HCT116 (cell line): ENCODE measurements around the gene EPB41L4A. TPM values are rescaled to one million over a fixed set of nuclear protein-coding genes. Genes with fewer than 3 reads are reported as not detected.

ENCODE experiments used
- ATAC-seq: fragments of 200-7000 bp; cut with Tn5 transposase; 2 replicates; pipeline ENCODE4 v1.9.1; 2020; ENCODE audit warnings: mild to moderate bottlenecking, moderate library complexity
- BruUV-seq: library from RNA; stranded (reverse); fragments of 400-500 nt; replicated peaks from 2 replicates; lab custom pipeline; 2021; lab: Mats Ljungman, UMichigan
- CTCF ChIA-PET: fragments of 300-600 bp; sonication (Branson Sonifier 250); formaldehyde crosslinking; loops from one replicate; lab custom pipeline; 2021; ENCODE audit warnings: antibody characterized with exemption; lab: Charles Lee
- POLR2A ChIA-PET: fragments of 300-600, 350-600 bp; sonication (Branson Sonifier 250); formaldehyde crosslinking; loops from one replicate; lab custom pipeline; 2021; ENCODE audit warnings: antibody characterized with exemption; lab: Charles Lee
- RAD21 ChIA-PET, 2 experiments: fragments of 300-600 bp; sonication (Branson Sonifier 250); formaldehyde crosslinking; loops; one replicate each; lab custom pipeline; 2023; ENCODE audit warnings: low total read pairs in 2 of 2; ENCODE audit not compliant: uncharacterized antibody in 2 of 2, unreplicated experiment in 2 of 2, low non-redundant PET in 1 of 2; lab: Charles Lee
- DNase-seq: peaks from one replicate; pipeline ENCODE4 v3.0.0-alpha.2; 2010; ENCODE audit warnings: low read depth, low spot score
- H2AFZ ChIP-seq: fragments of 200-600 bp; shearing (Covaris generic), sonication (generic); 2 replicates; pipeline ENCODE4 v1.6.1; 2017; ENCODE audit warnings: low read depth, mixed run types, mixed read lengths, antibody characterized with exemption, low read length; ENCODE audit not compliant: poor library complexity, severe bottlenecking
- H3K27ac ChIP-seq: 2 replicates; pipeline ENCODE4 v1.5.1; 2012; ENCODE audit warnings: low read depth, low read length
- H3K27me3 ChIP-seq: fragments of 200-600 bp; sonication (generic); 2 replicates; pipeline ENCODE4 v1.6.1; 2016; ENCODE audit warnings: mixed run types, low read length, mixed read lengths; ENCODE audit not compliant: insufficient read depth
- H3K36me3 ChIP-seq, 2 experiments: fragments of 200-500 bp in 1 of 2; fragments of 200-600 bp in 1 of 2; sonication (Bioruptor generic) in 1 of 2; sonication (generic) in 1 of 2; 2 replicates each; pipeline versions ENCODE4 v1.5.1 to v1.6.1; 2014 to 2016; ENCODE audit warnings: low read length in 2 of 2, inconsistent platforms in 1 of 2, mixed read lengths in 1 of 2, mixed run types in 1 of 2; ENCODE audit not compliant: insufficient read depth in 2 of 2, control insufficient read depth in 1 of 2
- H3K4me1 ChIP-seq, 2 experiments: fragments of 200-600 bp in 1 of 2; sonication (generic) in 1 of 2; 2 replicates each; pipeline versions ENCODE4 v1.5.1 to v1.6.1; 2012 to 2017; ENCODE audit warnings: low read length in 2 of 2, inconsistent platforms in 1 of 2, mild to moderate bottlenecking in 1 of 2, mixed read lengths in 1 of 2, mixed run types in 1 of 2, moderate library complexity in 1 of 2; ENCODE audit not compliant: insufficient read depth in 2 of 2, control insufficient read depth in 1 of 2
- H3K4me2 ChIP-seq: fragments of 200-600 bp; sonication (generic); 2 replicates; pipeline ENCODE4 v1.6.1; 2017; ENCODE audit warnings: mixed run types, low read length, mixed read lengths
- H3K4me3 ChIP-seq, 2 experiments: fragments of 200-600 bp in 1 of 2; sonication (generic) in 1 of 2; replicated peaks in 1 of 2; 2 replicates each; pipeline ENCODE4 v1.5.1; 2011 to 2016; ENCODE audit warnings: low read length in 2 of 2, control low read depth in 1 of 2, low read depth in 1 of 2, mild to moderate bottlenecking in 1 of 2, mixed read lengths in 1 of 2, mixed run types in 1 of 2
- H3K79me2 ChIP-seq: fragments of 200-600 bp; sonication (generic); 2 replicates; pipeline ENCODE4 v1.6.1; 2017; ENCODE audit warnings: mild to moderate bottlenecking, mixed run types, low read length, moderate library complexity, mixed read lengths; ENCODE audit not compliant: insufficient read depth
- H3K9ac ChIP-seq: fragments of 200-600 bp; sonication (generic); 2 replicates; pipeline ENCODE4 v1.6.1; 2016; ENCODE audit warnings: low read length, mixed read lengths
- H3K9me2 ChIP-seq: fragments of 200-600 bp; sonication (generic), shearing (Covaris generic); 2 replicates; pipeline ENCODE4 v1.6.1; 2017; ENCODE audit warnings: mixed run types, mild to moderate bottlenecking, moderate library complexity; ENCODE audit not compliant: insufficient read depth
- H3K9me3 ChIP-seq, 2 experiments: fragments of 200-500 bp in 1 of 2; fragments of 200-600 bp in 1 of 2; sonication (Bioruptor generic) in 1 of 2; sonication (generic) in 1 of 2; 2 replicates each; pipeline ENCODE4 v1.6.1; 2014 to 2017; ENCODE audit warnings: low read length in 2 of 2, mixed read lengths in 2 of 2, inconsistent platforms in 1 of 2, low read depth in 1 of 2, mild to moderate bottlenecking in 1 of 2, mixed run types in 1 of 2, moderate library complexity in 1 of 2; ENCODE audit not compliant: control insufficient read depth in 1 of 2, insufficient read depth in 1 of 2
- H4K20me1 ChIP-seq: fragments of 200-600 bp; sonication (generic), shearing (Covaris generic); 2 replicates; pipeline ENCODE4 v1.6.1; 2017; ENCODE audit warnings: mixed run types, mild to moderate bottlenecking, moderate library complexity; ENCODE audit not compliant: insufficient read depth
- CEBPB ChIP-seq: IDR thresholded peaks from 2 replicates; pipeline ENCODE4 v1.6.1; 2012; ENCODE audit warnings: low read depth
- EGR1 ChIP-seq: IDR thresholded peaks from 2 replicates; pipeline ENCODE4 v1.6.1; 2012; ENCODE audit warnings: low read depth
- ELF1 ChIP-seq: IDR thresholded peaks from 2 replicates; pipeline ENCODE4 v1.6.1; 2012; ENCODE audit warnings: low read depth, borderline replicate concordance
- EZH2phosphoT487 ChIP-seq: fragments of 200-600 bp; IDR thresholded peaks from 2 replicates; pipeline ENCODE4 v1.6.1; 2018; ENCODE audit warnings: antibody characterized with exemption, borderline replicate concordance
- FOSL1 ChIP-seq: IDR thresholded peaks from 2 replicates; pipeline ENCODE4 v1.6.1; 2012; ENCODE audit warnings: low read depth
- JUND ChIP-seq: IDR thresholded peaks from 2 replicates; pipeline ENCODE4 v1.6.1; 2012
- POLR2A ChIP-seq: IDR thresholded peaks from 2 replicates; pipeline ENCODE4 v1.7.0; 2011; ENCODE audit warnings: borderline replicate concordance; ENCODE audit not compliant: insufficient read depth, insufficient read length; ENCODE audit errors: extremely low read depth
- POLR2AphosphoS5 ChIP-seq: IDR thresholded peaks from 2 replicates; pipeline ENCODE4 v1.6.1; 2011; ENCODE audit warnings: mild to moderate bottlenecking, low read depth, low read length, moderate library complexity
- RAD21 ChIP-seq: IDR thresholded peaks from 2 replicates; pipeline ENCODE4 v1.6.1; 2012; ENCODE audit warnings: low read depth, mild to moderate bottlenecking
- TCF7L2 ChIP-seq: IDR thresholded peaks from 2 replicates; pipeline ENCODE4 v1.7.0; 2011; ENCODE audit warnings: borderline replicate concordance, inconsistent platforms; ENCODE audit not compliant: insufficient read depth, insufficient read length; ENCODE audit errors: extremely low read depth
- YY1 ChIP-seq: IDR thresholded peaks from 2 replicates; pipeline ENCODE4 v1.6.1; 2011; ENCODE audit warnings: low read length, low read depth, moderate library complexity, mild to moderate bottlenecking; ENCODE audit not compliant: insufficient replicate concordance; ENCODE audit errors: extremely low read depth
- ZFX ChIP-seq: fragments of 450-650 bp; IDR thresholded peaks from 2 replicates; pipeline ENCODE4 v1.6.1; 2017
- ZNF274 ChIP-seq: fragments of 200-500 bp; sonication (Bioruptor generic); IDR thresholded peaks from 2 replicates; pipeline ENCODE4 v1.6.1; 2014; ENCODE audit warnings: mild to moderate bottlenecking, low read depth, low read length, inconsistent platforms
- intact Hi-C: fragments of 100-400 bp; cut with micrococcal nuclease; formaldehyde crosslinking; loops from 2 replicates; pipeline ENCODE4 v1.10.0; 2022
- total RNA-seq: library from RNA; stranded (reverse); gene quantifications from one replicate; pipeline ENCODE4 v1.2.1, GENCODE V29; 2021; ENCODE audit not compliant: unreplicated experiment
- TF ChIP-seq, protein P1 (sequence below): IDR thresholded peaks from 2 replicates; pipeline ENCODE4 v1.6.1; 2012

The EPB41L4A gene
- total RNA-seq, 1 experiment from 2014 or later, result 2.8 TPM

DNA sequence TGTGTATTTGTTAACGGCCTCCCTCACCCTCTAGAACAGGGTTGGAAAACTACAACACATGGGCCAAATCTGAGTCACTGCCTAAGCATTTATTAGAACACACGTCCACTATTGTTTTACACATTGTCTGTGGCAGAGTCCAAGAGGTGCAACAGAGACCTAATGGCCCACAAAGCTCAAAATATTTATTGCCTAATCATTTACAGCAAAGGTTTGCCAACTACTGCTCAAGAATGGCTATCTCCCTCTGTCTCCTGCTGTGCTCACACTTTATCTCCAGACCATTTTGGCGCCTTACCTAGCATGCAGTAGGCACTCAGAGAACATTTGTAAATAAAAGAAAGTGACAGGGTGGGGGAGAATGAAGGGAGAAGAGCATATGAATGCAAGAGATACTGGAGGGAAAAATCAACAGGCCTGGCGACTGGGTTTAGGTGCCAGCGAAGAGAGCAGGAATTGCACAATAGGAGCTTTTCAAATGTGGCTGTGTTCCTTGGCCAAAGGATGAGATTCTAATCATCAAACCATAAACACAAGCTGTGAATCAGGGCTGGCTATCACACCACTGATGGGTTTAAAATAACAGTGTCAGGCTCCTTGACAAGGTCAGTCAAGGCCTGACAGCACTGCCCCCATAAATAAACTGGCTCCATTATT lies 80.3 kb downstream of the EPB41L4A start:
- ChIA-PET POLR2A (no interaction called here), RAD21 (no interaction called here), CTCF (no interaction called here)
- Histone ChIP-seq H3K9ac (no peak overlapping the region), H3K36me3 (no peaks in the 10 kb centered on the region), H3K9me2 (no peaks in the 10 kb centered on the region; the same call in 1 of the 2 replicates), H3K27ac (no peak overlapping the region), H3K4me1 (peaks cover 3 to 7% of the 10 kb centered on the region in 2 experiments; a peak in 2 of 4 replicates), H3K4me3 (no peak overlapping the region), H3K27me3 (no peaks in the 10 kb centered on the region), H3K79me2 (no peaks in the 10 kb centered on the region), H2AFZ (no peak overlapping the region), H3K4me2 (no peak overlapping the region), H3K9me3 (no peaks in the 10 kb centered on the region), H4K20me1 (no peaks in the 10 kb centered on the region)
- ATAC-seq, result peak; percentile 34; the same call in 1 of the 2 replicates
- TF ChIP-seq RAD21, result no peak
- no peak for TF ChIP-seq YY1
- TF ChIP-seq ELF1, result no peak
- TF ChIP-seq JUND, result no peak
- TF ChIP-seq POLR2A, result no peak
- TF ChIP-seq POLR2AphosphoS5, result no peak
- TF ChIP-seq EZH2phosphoT487, result no peak
- no peak for TF ChIP-seq TCF7L2
- TF ChIP-seq FOSL1, result no peak
- TF ChIP-seq ZNF274, result no peak
- TF ChIP-seq EGR1, result no peak
- TF ChIP-seq ZFX, result no peak
- TF ChIP-seq, protein P1, sequence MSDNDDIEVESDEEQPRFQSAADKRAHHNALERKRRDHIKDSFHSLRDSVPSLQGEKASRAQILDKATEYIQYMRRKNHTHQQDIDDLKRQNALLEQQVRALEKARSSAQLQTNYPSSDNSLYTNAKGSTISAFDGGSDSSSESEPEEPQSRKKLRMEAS, result no peak
- TF ChIP-seq CEBPB, result no peak
- DNase-seq, result no peak
- intact Hi-C loops, result no loop called here
- no TSS peak for BruUV-seq
